ENCODE measurements around the gene MED28.

- TF ChIP-seq, protein P1, sequence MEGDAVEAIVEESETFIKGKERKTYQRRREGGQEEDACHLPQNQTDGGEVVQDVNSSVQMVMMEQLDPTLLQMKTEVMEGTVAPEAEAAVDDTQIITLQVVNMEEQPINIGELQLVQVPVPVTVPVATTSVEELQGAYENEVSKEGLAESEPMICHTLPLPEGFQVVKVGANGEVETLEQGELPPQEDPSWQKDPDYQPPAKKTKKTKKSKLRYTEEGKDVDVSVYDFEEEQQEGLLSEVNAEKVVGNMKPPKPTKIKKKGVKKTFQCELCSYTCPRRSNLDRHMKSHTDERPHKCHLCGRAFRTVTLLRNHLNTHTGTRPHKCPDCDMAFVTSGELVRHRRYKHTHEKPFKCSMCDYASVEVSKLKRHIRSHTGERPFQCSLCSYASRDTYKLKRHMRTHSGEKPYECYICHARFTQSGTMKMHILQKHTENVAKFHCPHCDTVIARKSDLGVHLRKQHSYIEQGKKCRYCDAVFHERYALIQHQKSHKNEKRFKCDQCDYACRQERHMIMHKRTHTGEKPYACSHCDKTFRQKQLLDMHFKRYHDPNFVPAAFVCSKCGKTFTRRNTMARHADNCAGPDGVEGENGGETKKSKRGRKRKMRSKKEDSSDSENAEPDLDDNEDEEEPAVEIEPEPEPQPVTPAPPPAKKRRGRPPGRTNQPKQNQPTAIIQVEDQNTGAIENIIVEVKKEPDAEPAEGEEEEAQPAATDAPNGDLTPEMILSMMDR (IDR thresholded peaks at IDR 0.05; ENCODE audit: poor library complexity, severe bottlenecking): no peak
- TF ChIP-seq POLR2AphosphoS5 (IDR thresholded peaks at IDR 0.05) (no peak), EZH2 (IDR thresholded peaks at IDR 0.05; ENCODE audit: borderline replicate concordance, insufficient read depth, low read length, poor library complexity, severe bottlenecking) (no peak), RAD21 (conservative IDR thresholded peaks at IDR 0.05) (no peak), EP300 (conservative IDR thresholded peaks at IDR 0.05; ENCODE audit: poor library complexity, severe bottlenecking) (no peak), MXI1 (conservative IDR thresholded peaks at IDR 0.05; ENCODE audit: poor library complexity, severe bottlenecking) (no peak), TAF1 (IDR thresholded peaks at IDR 0.05; ENCODE audit: low read depth) (no peak), SMC3 (conservative IDR thresholded peaks at IDR 0.05; ENCODE audit: poor library complexity) (no peak), REST (IDR thresholded peaks at IDR 0.05; ENCODE audit: borderline replicate concordance) (no peak)
Observed at GRCh38 chr4:17667653-17668201, 53.3 kb downstream of the MED28 start.
